Esophagus squamous epithelium (tissue), 4 donors: ENCODE results near the gene SCGB2B2.
"Not testable (repeated sequence)": the region's sequence is repeated elsewhere in the genome, so short reads cannot be mapped to it uniquely, and the experiment has no call there.

Experiments
- POLR2A ChIP-seq, 4 donors: fragments of 450-650 bp; IDR thresholded peaks; one replicate each; pipeline ENCODE4 v1.6.1; 2017; ENCODE audit warnings: antibody characterized with exemption in 4 of 4, mild to moderate bottlenecking in 4 of 4, moderate library complexity in 3 of 4
- TF ChIP-seq, protein P1 (sequence below), 6 experiments: fragments of 450-650 bp in 4 of 6; fragments of 200-600 bp in 2 of 6; sonication (generic) in 2 of 6; IDR thresholded peaks; one replicate each; pipeline ENCODE4 v1.5.1; 2016 to 2019; ENCODE audit warnings: antibody characterized with exemption in 6 of 6, mild to moderate bottlenecking in 4 of 6, moderate library complexity in 4 of 6

- TF ChIP-seq, protein P1, sequence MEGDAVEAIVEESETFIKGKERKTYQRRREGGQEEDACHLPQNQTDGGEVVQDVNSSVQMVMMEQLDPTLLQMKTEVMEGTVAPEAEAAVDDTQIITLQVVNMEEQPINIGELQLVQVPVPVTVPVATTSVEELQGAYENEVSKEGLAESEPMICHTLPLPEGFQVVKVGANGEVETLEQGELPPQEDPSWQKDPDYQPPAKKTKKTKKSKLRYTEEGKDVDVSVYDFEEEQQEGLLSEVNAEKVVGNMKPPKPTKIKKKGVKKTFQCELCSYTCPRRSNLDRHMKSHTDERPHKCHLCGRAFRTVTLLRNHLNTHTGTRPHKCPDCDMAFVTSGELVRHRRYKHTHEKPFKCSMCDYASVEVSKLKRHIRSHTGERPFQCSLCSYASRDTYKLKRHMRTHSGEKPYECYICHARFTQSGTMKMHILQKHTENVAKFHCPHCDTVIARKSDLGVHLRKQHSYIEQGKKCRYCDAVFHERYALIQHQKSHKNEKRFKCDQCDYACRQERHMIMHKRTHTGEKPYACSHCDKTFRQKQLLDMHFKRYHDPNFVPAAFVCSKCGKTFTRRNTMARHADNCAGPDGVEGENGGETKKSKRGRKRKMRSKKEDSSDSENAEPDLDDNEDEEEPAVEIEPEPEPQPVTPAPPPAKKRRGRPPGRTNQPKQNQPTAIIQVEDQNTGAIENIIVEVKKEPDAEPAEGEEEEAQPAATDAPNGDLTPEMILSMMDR (IDR thresholded peaks at IDR 0.05) = not testable (repeated sequence)
- not testable (repeated sequence) for TF ChIP-seq POLR2A (IDR thresholded peaks at IDR 0.05)
Measured at GRCh38 chr19:34685266-34685665, 8.3 kb upstream of the SCGB2B2 start.
